Ammon's horn (tissue), 1 donor: ENCODE results near the gene NPAS2.

Experiments used
- DNase-seq: peaks from one replicate; pipeline ENCODE4 v3.0.0-alpha.2; 2016; ENCODE audit warnings: low spot score

NPAS2 gene

GRCh38 chr2:100905132-100905805 lies 85.3 kb downstream of the NPAS2 start:
- no peak for DNase-seq

GRCh38 chr2:100906131-100906530 lies 86.2 kb downstream of the NPAS2 start:
- DNase-seq = no peak

GRCh38 chr2:100906679-100907078 lies 86.7 kb downstream of the NPAS2 start:
- no peak for DNase-seq

GRCh38 chr2:100907832-100908231 lies 87.9 kb downstream of the NPAS2 start:
- DNase-seq = no peak

GRCh38 chr2:100909534-100910081 lies 89.7 kb downstream of the NPAS2 start:
- DNase-seq = no peak

- DNase-seq = no peak
Measured at GRCh38 chr2:100910111-100910510, 90.2 kb downstream of the NPAS2 start.

GRCh38 chr2:100919316-100919715 lies 99.4 kb downstream of the NPAS2 start:
- no peak for DNase-seq

- no peak for DNase-seq
Measured at GRCh38 chr2:100921685-100922161, 101.8 kb downstream of the NPAS2 start.

GRCh38 chr2:100923461-100924060 lies 103.6 kb downstream of the NPAS2 start:
- DNase-seq = no peak

GRCh38 chr2:100924122-100924519 lies 104.2 kb downstream of the NPAS2 start:
- no peak for DNase-seq

- peak; percentile 33 for DNase-seq
Measured at GRCh38 chr2:100924520-100925451, 104.8 kb downstream of the NPAS2 start.

GRCh38 chr2:100928235-100928634 lies 108.3 kb downstream of the NPAS2 start:
- no peak for DNase-seq

- DNase-seq = no peak
Measured at GRCh38 chr2:100929147-100929546, 109.2 kb downstream of the NPAS2 start.

GRCh38 chr2:100934504-100935371 lies 114.8 kb downstream of the NPAS2 start:
- DNase-seq = no peak

- no peak for DNase-seq
Measured at GRCh38 chr2:100935372-100935752, 115.4 kb downstream of the NPAS2 start.

- no peak for DNase-seq
Measured at GRCh38 chr2:100936070-100936741, 116.3 kb downstream of the NPAS2 start.

GRCh38 chr2:100936972-100937542 lies 117.1 kb downstream of the NPAS2 start:
- DNase-seq = no peak

- no peak for DNase-seq
Measured at GRCh38 chr2:100938031-100939026, 118.4 kb downstream of the NPAS2 start.

GRCh38 chr2:100939445-100939844 lies 119.5 kb downstream of the NPAS2 start:
- no peak for DNase-seq
